Suprapubic skin (tissue), 4 donors: ENCODE measurements around the gene TMEM151A. TPM values are rescaled to one million over a fixed set of nuclear protein-coding genes. Genes with fewer than 3 reads are reported as not detected.
"Not testable (repeated sequence)": the region's sequence is repeated elsewhere in the genome, so short reads cannot be mapped to it uniquely, and the experiment has no call there.

Experiments
- DNase-seq, 2 donors: peaks; one replicate each; pipeline ENCODE4 v3.0.0-alpha.2; 2019; ENCODE audit warnings: low spot score in 2 of 2
- H3K27ac ChIP-seq: fragments of 200-600 bp; sonication (generic); one replicate; pipeline ENCODE4 v1.5.1; 2019
- H3K27me3 ChIP-seq: fragments of 200-600 bp; sonication (generic); one replicate; pipeline ENCODE4 v1.5.1; 2019
- H3K36me3 ChIP-seq: fragments of 200-600 bp; sonication (generic); one replicate; pipeline ENCODE4 v1.5.1; 2019
- H3K4me1 ChIP-seq: fragments of 200-600 bp; sonication (generic); one replicate; pipeline ENCODE4 v1.5.1; 2019
- H3K4me3 ChIP-seq: fragments of 200-600 bp; sonication (generic); one replicate; pipeline ENCODE4 v1.5.1; 2019; ENCODE audit warnings: mild to moderate bottlenecking
- H3K9me3 ChIP-seq: fragments of 200-600 bp; sonication (generic); one replicate; pipeline ENCODE4 v1.5.1; 2019
- EP300 ChIP-seq: sonication (generic); formaldehyde crosslinking; IDR thresholded peaks from one replicate; pipeline ENCODE4 v1.6.1; 2017; ENCODE audit warnings: antibody characterized with exemption
- POLR2A ChIP-seq, 2 donors: fragments of 450-650 bp; IDR thresholded peaks; one replicate each; pipeline ENCODE4 v1.6.1; 2017; ENCODE audit warnings: antibody characterized with exemption in 2 of 2, mild to moderate bottlenecking in 2 of 2, moderate library complexity in 2 of 2
- POLR2AphosphoS5 ChIP-seq, 3 donors: sonication (generic); formaldehyde crosslinking; IDR thresholded peaks; one replicate each; pipeline ENCODE4 v1.6.1; 2017; ENCODE audit warnings: antibody characterized with exemption in 3 of 3
- WGBS: methylation state at CpG from one replicate; pipeline ENCODE4 v1.1.5; 2018; 5-methylcytosine and 5-hydroxymethylcytosine counted together
- total RNA-seq, 4 donors: library from RNA; depleted of rRNA; stranded (reverse); fragments of >200 nt; gene quantifications; one replicate each; pipeline ENCODE4 v1.1.0, GENCODE V29; 2016
- TF ChIP-seq, protein P1 (sequence below), 2 donors: fragments of 200-600 bp in 1 of 2; fragments of 450-650 bp in 1 of 2; sonication (generic) in 1 of 2; IDR thresholded peaks; one replicate each; pipeline ENCODE4 v1.5.1; 2016 to 2019; ENCODE audit warnings: antibody characterized with exemption in 2 of 2, mild to moderate bottlenecking in 1 of 2, moderate library complexity in 1 of 2

The TMEM151A gene
- total RNA-seq, 4 donors from 2014 or later: not detected

DNA sequence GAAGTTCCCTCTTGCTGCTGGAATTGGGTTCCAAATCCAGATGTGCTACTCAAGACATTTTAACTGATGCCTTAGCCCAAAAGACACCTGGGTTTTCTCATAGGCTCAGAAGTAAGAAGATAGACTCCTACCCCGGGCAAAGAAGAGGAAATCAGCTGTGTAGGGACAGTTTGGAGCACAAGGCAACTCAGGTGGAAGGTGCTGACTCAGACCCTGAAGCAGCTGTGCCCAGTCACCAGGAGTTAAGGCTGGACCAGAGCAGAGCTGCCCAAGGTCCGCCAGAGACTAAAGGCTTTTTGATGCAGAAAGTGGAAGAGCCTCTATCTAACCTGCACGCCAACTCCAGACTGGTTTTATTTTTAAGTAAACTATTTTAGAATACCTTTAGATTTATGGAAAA lies 43.9 kb upstream of the TMEM151A start:
- no peak for DNase-seq
- Histone ChIP-seq H3K4me3 (no peak overlapping the region), H3K27me3 (no peaks in the 10 kb centered on the region), H3K9me3 (no peaks in the 10 kb centered on the region), H3K36me3 (peaks cover 39% of the 10 kb centered on the region), H3K27ac (no peak overlapping the region), H3K4me1 (no peaks in the 10 kb centered on the region)
- TF ChIP-seq POLR2A (IDR thresholded peaks at IDR 0.05) (no peak), EP300 (no peak), POLR2AphosphoS5 (IDR thresholded peaks at IDR 0.05) (no peak)
- TF ChIP-seq, protein P1, sequence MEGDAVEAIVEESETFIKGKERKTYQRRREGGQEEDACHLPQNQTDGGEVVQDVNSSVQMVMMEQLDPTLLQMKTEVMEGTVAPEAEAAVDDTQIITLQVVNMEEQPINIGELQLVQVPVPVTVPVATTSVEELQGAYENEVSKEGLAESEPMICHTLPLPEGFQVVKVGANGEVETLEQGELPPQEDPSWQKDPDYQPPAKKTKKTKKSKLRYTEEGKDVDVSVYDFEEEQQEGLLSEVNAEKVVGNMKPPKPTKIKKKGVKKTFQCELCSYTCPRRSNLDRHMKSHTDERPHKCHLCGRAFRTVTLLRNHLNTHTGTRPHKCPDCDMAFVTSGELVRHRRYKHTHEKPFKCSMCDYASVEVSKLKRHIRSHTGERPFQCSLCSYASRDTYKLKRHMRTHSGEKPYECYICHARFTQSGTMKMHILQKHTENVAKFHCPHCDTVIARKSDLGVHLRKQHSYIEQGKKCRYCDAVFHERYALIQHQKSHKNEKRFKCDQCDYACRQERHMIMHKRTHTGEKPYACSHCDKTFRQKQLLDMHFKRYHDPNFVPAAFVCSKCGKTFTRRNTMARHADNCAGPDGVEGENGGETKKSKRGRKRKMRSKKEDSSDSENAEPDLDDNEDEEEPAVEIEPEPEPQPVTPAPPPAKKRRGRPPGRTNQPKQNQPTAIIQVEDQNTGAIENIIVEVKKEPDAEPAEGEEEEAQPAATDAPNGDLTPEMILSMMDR (IDR thresholded peaks at IDR 0.05): no peak
- 85% methylated on average over 3 of the region's 3 CpGs for WGBS

DNA sequence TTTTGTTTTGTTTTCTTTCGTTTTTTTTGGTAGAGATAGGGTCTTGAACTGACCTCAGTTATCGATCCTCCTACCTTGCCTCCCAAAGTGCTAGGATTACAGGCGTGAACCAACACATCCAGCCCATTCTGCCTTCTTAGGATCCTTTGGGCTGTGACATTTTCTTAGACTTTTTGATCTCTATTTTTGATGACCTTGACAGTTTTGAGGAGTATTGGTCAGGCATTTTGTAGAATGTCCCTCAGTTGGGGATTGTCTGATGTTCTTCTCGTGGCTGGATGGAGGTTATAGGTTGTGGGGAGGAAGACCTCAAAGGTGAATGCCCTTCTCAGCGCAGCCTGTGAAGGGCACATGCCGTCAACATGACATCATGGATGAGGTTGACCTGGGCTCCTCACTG lies 42.8 kb upstream of the TMEM151A start:
- TF ChIP-seq POLR2AphosphoS5 (IDR thresholded peaks at IDR 0.05) (no peak), EP300 (no peak), POLR2A (IDR thresholded peaks at IDR 0.05) (no peak)
- TF ChIP-seq, protein P1 (IDR thresholded peaks at IDR 0.05): no peak
- H3K27ac ChIP-seq: no peak overlapping the region
- DNase-seq: no peak
- H3K4me1 ChIP-seq: no peaks in the 10 kb centered on the region
- no peaks in the 10 kb centered on the region for H3K9me3 ChIP-seq
- H3K36me3 ChIP-seq: peaks cover 29% of the 10 kb centered on the region
- 96% methylated on average over 6 of the region's 6 CpGs for WGBS
- no peak overlapping the region for H3K4me3 ChIP-seq
- H3K27me3 ChIP-seq: no peaks in the 10 kb centered on the region

DNA sequence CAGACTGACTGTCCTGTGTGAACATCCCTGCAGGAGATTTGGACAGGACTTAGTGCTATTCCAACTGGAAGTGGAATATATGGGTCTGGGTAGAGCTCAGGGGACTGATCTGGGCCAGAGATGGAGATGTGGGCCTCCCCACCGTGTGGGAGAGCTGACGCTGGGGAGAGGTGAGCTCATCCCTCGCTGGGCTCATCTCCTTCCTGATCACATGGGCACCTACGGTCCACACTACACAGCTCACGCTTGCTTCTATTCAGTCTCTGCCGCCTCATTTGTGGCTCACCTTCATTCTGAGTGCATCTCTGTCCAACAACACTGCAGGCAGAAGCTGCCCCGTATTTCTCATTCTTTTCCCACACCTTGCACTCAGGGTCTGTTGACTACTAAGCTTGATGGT lies 39.9 kb upstream of the TMEM151A start:
- Histone ChIP-seq H3K27ac (no peak overlapping the region), H3K36me3 (peaks cover 12% of the 10 kb centered on the region), H3K9me3 (no peaks in the 10 kb centered on the region), H3K4me3 (no peak overlapping the region), H3K27me3 (no peaks in the 10 kb centered on the region), H3K4me1 (peaks cover 1% of the 10 kb centered on the region)
- no peak for TF ChIP-seq EP300
- TF ChIP-seq POLR2AphosphoS5 (IDR thresholded peaks at IDR 0.05): no peak
- TF ChIP-seq, protein P1 (IDR thresholded peaks at IDR 0.05): no peak
- TF ChIP-seq POLR2A (IDR thresholded peaks at IDR 0.05): no peak
- no peak for DNase-seq
- 72% methylated on average over 6 of the region's 7 CpGs for WGBS

DNA sequence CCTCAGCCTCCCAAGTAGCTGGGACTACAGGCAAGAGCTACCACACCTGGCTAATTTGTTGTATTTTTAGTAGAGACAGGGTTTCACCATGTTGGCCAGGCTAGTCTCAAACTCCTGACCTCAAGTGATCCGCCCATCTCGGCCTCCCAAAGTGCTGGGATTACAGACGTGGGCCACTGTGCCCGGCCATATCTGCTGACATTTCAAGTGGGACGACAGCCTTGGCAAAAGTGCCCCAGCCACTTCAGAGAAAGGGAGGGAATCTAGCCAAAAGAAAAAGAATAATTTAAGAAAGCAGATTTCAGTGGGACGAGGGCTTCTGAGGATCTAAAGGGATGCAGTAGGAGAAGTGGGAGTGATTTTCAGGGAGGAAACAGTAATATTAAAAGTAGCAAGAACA lies 38.6 kb upstream of the TMEM151A start:
- not testable (repeated sequence) for H3K4me3 ChIP-seq

DNA sequence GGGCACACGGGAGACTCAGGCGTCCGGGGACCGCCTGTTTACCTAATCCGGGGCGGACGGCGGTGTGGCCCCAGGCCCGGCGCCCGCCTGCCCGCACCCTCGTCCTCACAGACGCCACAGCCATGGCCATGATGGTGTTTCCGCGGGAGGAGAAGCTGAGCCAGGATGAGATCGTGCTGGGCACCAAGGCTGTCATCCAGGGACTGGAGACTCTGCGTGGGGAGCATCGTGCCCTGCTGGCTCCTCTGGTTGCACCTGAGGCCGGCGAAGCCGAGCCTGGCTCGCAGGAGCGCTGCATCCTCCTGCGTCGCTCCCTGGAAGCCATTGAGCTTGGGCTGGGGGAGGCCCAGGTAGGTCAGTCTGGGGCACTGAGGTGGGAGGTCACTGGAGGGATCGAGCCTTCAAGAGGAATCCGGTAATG lies 33.2 kb upstream of the TMEM151A start:
- TF ChIP-seq EP300: no peak
- TF ChIP-seq, protein P1 (IDR thresholded peaks at IDR 0.05): peak in 1 of 2 donors; percentile 5
- Histone ChIP-seq H3K9me3 (no peaks in the 10 kb centered on the region), H3K27me3 (no peaks in the 10 kb centered on the region), H3K4me3 (peak overlapping the region; percentile 98), H3K36me3 (peaks cover 28% of the 10 kb centered on the region), H3K4me1 (peaks cover 21% of the 10 kb centered on the region), H3K27ac (no peak overlapping the region)
- 5% methylated on average over 17 of the region's 28 CpGs for WGBS
- DNase-seq: no peak

More for the DNA sequence above, 38.6 kb upstream of the TMEM151A start:
- H3K9me3 ChIP-seq, H3K4me1 ChIP-seq, H3K27me3 ChIP-seq, H3K27ac ChIP-seq, DNase-seq: not testable (repeated sequence)
- 58% methylated on average over 6 of the region's 6 CpGs for whole genome bisulfite sequencing
- H3K36me3 ChIP-seq: peaks cover 12% of the 10 kb centered on the region

DNA sequence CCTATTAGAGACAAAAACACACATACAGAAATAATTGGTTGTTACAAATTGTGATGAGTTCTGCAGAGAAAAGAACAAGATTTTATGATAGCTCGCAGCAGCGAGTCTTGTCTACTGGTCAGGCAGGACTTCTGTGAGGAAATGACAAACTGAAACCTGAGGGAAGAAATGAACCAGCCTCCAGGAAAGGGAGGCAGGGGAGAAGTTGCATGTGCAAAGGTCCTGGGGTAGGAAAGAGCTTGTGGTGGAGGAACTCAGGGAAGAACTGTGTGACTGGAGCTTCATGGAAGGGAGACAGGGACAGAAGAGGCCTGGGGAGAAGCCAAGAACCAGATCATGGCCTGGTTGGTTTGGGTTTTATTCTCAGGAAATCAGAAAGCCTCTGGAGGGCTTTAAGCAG lies 32.5 kb upstream of the TMEM151A start:
- no peak for DNase-seq
- Histone ChIP-seq H3K36me3 (peaks cover 33% of the 10 kb centered on the region), H3K4me3 (no peak overlapping the region), H3K27me3 (no peaks in the 10 kb centered on the region), H3K4me1 (peaks cover 21% of the 10 kb centered on the region), H3K27ac (no peak overlapping the region), H3K9me3 (no peaks in the 10 kb centered on the region)
- TF ChIP-seq POLR2A (IDR thresholded peaks at IDR 0.05) (no peak), EP300 (no peak)
- TF ChIP-seq, protein P1 (IDR thresholded peaks at IDR 0.05): no peak
- 98% methylated on average over 2 of the region's 2 CpGs for WGBS
